Esophagus squamous epithelium (tissue), 5 donors: ENCODE results near the gene PARD3B. TPM values are rescaled to one million over a fixed set of nuclear protein-coding genes. Genes with fewer than 3 reads are reported as not detected.

Experiments
- DNase-seq: peaks from one replicate; lab custom pipeline; 2025; lab: John Stamatoyannopoulos, UW
- H3K27ac ChIP-seq, 4 donors: fragments of 200-600 bp; sonication (generic); one replicate each; pipeline ENCODE4 v1.5.1; 2016 to 2019; ENCODE audit warnings: mild to moderate bottlenecking in 1 of 4
- H3K27me3 ChIP-seq, 4 donors: fragments of 200-600 bp; sonication (generic); 1 replicate in 3 of 4; 2 replicates in 1 of 4; pipeline versions ENCODE4 v1.5.1 to v1.6.0; 2017 to 2021; ENCODE audit warnings: antibody characterized with exemption in 1 of 4
- H3K36me3 ChIP-seq, 3 donors: fragments of 200-600 bp; sonication (generic); one replicate each; pipeline ENCODE4 v1.5.1; 2016 to 2019
- H3K4me1 ChIP-seq, 3 donors: fragments of 200-600 bp; sonication (generic); one replicate each; pipeline ENCODE4 v1.5.1; 2017 to 2019
- H3K4me3 ChIP-seq, 4 donors: fragments of 200-600 bp; sonication (generic); 1 replicate in 3 of 4; 2 replicates in 1 of 4; pipeline ENCODE4 v1.5.1; 2016 to 2019; ENCODE audit warnings: mild to moderate bottlenecking in 2 of 4, moderate library complexity in 1 of 4
- H3K9me3 ChIP-seq, 3 donors: fragments of 200-600 bp; sonication (generic); one replicate each; pipeline ENCODE4 v1.5.1; 2016 to 2019
- CTCF ChIP-seq, 6 experiments: fragments of 450-650 bp in 4 of 6; fragments of 200-600 bp in 2 of 6; sonication (generic) in 2 of 6; IDR thresholded peaks; one replicate each; pipeline ENCODE4 v1.5.1; 2016 to 2019; ENCODE audit warnings: antibody characterized with exemption in 6 of 6, mild to moderate bottlenecking in 4 of 6, moderate library complexity in 4 of 6
- POLR2A ChIP-seq, 4 donors: fragments of 450-650 bp; IDR thresholded peaks; one replicate each; pipeline ENCODE4 v1.6.1; 2017; ENCODE audit warnings: antibody characterized with exemption in 4 of 4, mild to moderate bottlenecking in 4 of 4, moderate library complexity in 3 of 4
- WGBS, 2 donors: methylation state at CpG; one replicate each; pipeline ENCODE4 v1.1.5; 2018; 5-methylcytosine and 5-hydroxymethylcytosine counted together
- intact Hi-C: fragments of 100-400 bp; cut with DNase I; formaldehyde crosslinking; loops from one replicate; pipeline ENCODE4 v1.15.0; 2022
- total RNA-seq, 4 donors: library from RNA; depleted of rRNA; stranded (reverse); fragments of >200 nt; gene quantifications; one replicate each; pipeline ENCODE4 v1.1.0, GENCODE V29; 2016
- donor health status: DM: yes; HTN: yes; CAD: no.

Gene PARD3B
- total RNA-seq, 4 donors from 2014 or later, result 2.4 to 15.8 (median 4.3) TPM

GRCh38 chr2:205089958-205090357 lies 544.7 kb downstream of the PARD3B start:
- Histone ChIP-seq H3K4me3 (no peak overlapping the region), H3K36me3 (no peaks in the 10 kb centered on the region), H3K27ac (no peak overlapping the region), H3K27me3 (no peaks in the 10 kb centered on the region), H3K4me1 (no peaks in the 10 kb centered on the region), H3K9me3 (no peaks in the 10 kb centered on the region)
- 72 to 85% methylated on average over 2 of the region's 2 CpGs for WGBS, 2 donors
- no peak for DNase-seq
- TF ChIP-seq CTCF (IDR thresholded peaks at IDR 0.05) (no peak), POLR2A (IDR thresholded peaks at IDR 0.05) (no peak)
- intact Hi-C loops, result no loop called here

- Histone ChIP-seq H3K9me3 (no peaks in the 10 kb centered on the region), H3K36me3 (no peaks in the 10 kb centered on the region), H3K4me3 (no peak overlapping the region), H3K4me1 (no peaks in the 10 kb centered on the region), H3K27ac (no peak overlapping the region), H3K27me3 (no peaks in the 10 kb centered on the region)
- TF ChIP-seq CTCF (IDR thresholded peaks at IDR 0.05), result no peak
- no peak for TF ChIP-seq POLR2A (IDR thresholded peaks at IDR 0.05)
- intact Hi-C loops, result no loop called here
- WGBS, 2 donors, result 81 to 88% methylated on average over 3 of the region's 3 CpGs
- no peak for DNase-seq
Observed at GRCh38 chr2:205091411-205091810, 546.1 kb downstream of the PARD3B start.

- TF ChIP-seq CTCF (IDR thresholded peaks at IDR 0.05), result no peak
- no peak for TF ChIP-seq POLR2A (IDR thresholded peaks at IDR 0.05)
- no peak overlapping the region for H3K4me3 ChIP-seq
- intact Hi-C loops, result no loop called here
- H3K9me3 ChIP-seq, result no peaks in the 10 kb centered on the region
- no peaks in the 10 kb centered on the region for H3K36me3 ChIP-seq
- no peak for DNase-seq
- 94 to 97% methylated on average over 3 of the region's 3 CpGs for WGBS, 2 donors
- no peaks in the 10 kb centered on the region for H3K4me1 ChIP-seq
- H3K27ac ChIP-seq, result no peak overlapping the region
- H3K27me3 ChIP-seq, result no peaks in the 10 kb centered on the region
Observed at GRCh38 chr2:205094031-205094430, 548.8 kb downstream of the PARD3B start.

- DNase-seq, result no peak
- H3K9me3 ChIP-seq, result no peaks in the 10 kb centered on the region
- no peak for TF ChIP-seq CTCF (IDR thresholded peaks at IDR 0.05)
- no peak for TF ChIP-seq POLR2A (IDR thresholded peaks at IDR 0.05)
- 87 to 88% methylated on average over 2 of the region's 2 CpGs for WGBS, 2 donors
- intact Hi-C loops, result no loop called here
- no peak overlapping the region for H3K27ac ChIP-seq
- H3K4me1 ChIP-seq, result no peaks in the 10 kb centered on the region
- no peaks in the 10 kb centered on the region for H3K36me3 ChIP-seq
- no peaks in the 10 kb centered on the region for H3K27me3 ChIP-seq
- H3K4me3 ChIP-seq, result no peak overlapping the region
Observed at GRCh38 chr2:205103699-205104098, 558.4 kb downstream of the PARD3B start.

- H3K9me3 ChIP-seq, result no peaks in the 10 kb centered on the region
- 89 to 95% methylated on average over 2 of the region's 2 CpGs for WGBS, 2 donors
- H3K4me3 ChIP-seq, result no peak overlapping the region
- no peaks in the 10 kb centered on the region for H3K36me3 ChIP-seq
- no peaks in the 10 kb centered on the region for H3K4me1 ChIP-seq
- no peak for DNase-seq
- intact Hi-C loops, result no loop called here
- H3K27ac ChIP-seq, result no peak overlapping the region
- H3K27me3 ChIP-seq, result no peaks in the 10 kb centered on the region
- no peak for TF ChIP-seq POLR2A (IDR thresholded peaks at IDR 0.05)
Observed at GRCh38 chr2:205107810-205108209, 562.5 kb downstream of the PARD3B start.

- intact Hi-C loops, result no loop called here
- TF ChIP-seq POLR2A (IDR thresholded peaks at IDR 0.05), result no peak
- no peak for TF ChIP-seq CTCF (IDR thresholded peaks at IDR 0.05)
- 78 to 88% methylated on average over 2 of the region's 2 CpGs for WGBS, 2 donors
Observed at GRCh38 chr2:205115511-205115910, 570.2 kb downstream of the PARD3B start.

More at GRCh38 chr2:205115511-205115910, 570.2 kb downstream of the PARD3B start:
- no peak overlapping the region for H3K4me3 ChIP-seq
- peaks cover 0 to 5% (median 0%) of the 10 kb centered on the region in 3 donors for H3K36me3 ChIP-seq
- no peak for DNase-seq
- H3K4me1 ChIP-seq, result no peaks in the 10 kb centered on the region
- H3K9me3 ChIP-seq, result no peaks in the 10 kb centered on the region
- no peaks in the 10 kb centered on the region for H3K27me3 ChIP-seq
- no peak overlapping the region for H3K27ac ChIP-seq
